HG03521 (cell line): ENCODE measurements around the gene ANKRD37.
"Not testable (repeated sequence)": the region's sequence is repeated elsewhere in the genome, so short reads cannot be mapped to it uniquely, and the experiment has no call there.

ENCODE experiments used
- ATAC-seq: cut with Tn5 transposase; IDR thresholded peaks from one replicate; pipeline ENCODE4 v1.9.1; 2021; ENCODE audit warnings: mild to moderate bottlenecking, moderate library complexity; ENCODE audit not compliant: unreplicated experiment

ANKRD37 gene, protein sequence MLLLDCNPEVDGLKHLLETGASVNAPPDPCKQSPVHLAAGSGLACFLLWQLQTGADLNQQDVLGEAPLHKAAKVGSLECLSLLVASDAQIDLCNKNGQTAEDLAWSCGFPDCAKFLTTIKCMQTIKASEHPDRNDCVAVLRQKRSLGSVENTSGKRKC

DNA sequence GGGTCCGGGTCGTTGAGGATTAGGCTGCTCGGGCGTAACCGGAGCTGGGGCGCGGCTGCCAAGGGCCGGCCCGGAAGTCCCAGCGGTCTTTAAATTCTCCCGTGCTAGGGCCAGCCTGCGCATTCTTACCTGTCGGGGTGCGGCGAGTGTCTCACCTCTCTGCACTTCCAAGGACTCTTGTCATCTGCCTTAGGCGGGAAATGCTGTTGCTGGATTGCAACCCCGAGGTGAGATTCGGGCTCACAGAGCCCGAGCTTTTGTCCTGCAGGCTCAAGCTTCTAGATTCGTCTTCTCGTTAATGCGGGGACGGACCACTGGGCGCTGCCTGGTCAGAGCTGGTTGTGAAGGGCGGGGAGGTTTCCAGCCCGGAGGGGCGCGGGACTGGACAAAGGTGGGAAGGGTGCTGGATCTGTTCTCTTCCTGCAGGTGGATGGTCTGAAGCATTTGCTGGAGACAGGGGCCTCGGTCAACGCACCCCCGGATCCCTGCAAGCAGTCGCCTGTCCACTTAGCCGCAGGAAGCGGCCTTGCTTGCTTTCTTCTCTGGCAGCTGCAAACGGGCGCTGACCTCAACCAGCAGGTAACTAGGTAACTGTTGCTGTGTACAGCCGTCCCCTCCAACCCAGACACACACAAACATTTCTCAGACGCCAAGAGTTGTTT, at the start of gene ANKRD37:
Gene ANKRD37, plus strand, starts transcription at position 118 of the 662 bp plus-strand sequence. Its CDS starts 83 bp downstream, at position 201.
- no peak for ATAC-seq

DNA sequence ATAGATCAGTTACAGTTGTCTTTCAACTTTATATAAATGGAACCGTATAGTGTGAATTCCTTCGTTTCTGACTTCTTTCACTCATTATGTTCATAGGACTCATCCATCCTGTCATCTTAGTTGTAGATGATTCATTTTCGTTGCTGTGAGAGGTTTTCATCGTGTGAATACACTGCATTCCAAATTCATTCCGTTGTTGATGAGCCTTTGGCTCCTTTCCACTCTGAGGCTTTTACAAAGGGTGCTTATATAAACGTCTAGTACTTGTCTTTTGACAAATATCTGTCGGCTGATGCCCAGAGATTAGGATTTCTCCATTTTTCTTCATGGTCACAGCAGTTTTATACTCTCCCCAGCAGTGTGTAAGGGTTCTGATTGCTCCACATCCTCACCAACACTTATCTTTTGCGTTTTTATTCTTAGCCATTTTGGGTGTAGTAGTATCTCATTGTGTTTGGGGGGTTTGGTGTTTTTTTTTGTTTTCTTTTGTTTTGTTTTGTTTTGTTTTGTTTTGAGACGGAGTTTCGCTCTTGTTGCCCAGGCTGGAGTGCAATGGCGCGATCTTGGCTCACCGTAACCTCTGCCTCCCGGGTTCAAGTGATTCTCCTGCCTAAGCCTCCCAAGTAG, 49.6 kb upstream of the ANKRD37 start:
- no peak for ATAC-seq

DNA sequence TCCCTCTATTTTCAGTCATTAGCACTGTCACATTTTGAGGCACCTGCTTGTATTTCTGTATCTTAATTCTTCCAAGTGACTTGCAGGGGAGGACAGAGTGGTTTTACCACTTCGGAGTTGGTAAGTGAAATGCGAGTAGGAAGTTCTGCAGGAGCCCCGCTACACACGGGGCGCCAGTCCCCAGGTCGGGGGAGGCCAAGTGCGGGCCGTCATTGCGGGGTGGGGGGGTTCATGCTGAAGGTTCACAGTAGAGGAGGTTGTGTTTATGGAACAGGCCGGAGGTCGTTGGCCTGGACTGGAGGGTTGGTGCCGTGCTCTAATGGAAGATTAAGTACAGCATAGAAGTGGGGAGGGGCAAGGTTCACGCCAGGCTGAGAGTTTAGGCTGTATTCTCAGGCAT, 45.0 kb upstream of the ANKRD37 start:
- ATAC-seq, result no peak

DNA sequence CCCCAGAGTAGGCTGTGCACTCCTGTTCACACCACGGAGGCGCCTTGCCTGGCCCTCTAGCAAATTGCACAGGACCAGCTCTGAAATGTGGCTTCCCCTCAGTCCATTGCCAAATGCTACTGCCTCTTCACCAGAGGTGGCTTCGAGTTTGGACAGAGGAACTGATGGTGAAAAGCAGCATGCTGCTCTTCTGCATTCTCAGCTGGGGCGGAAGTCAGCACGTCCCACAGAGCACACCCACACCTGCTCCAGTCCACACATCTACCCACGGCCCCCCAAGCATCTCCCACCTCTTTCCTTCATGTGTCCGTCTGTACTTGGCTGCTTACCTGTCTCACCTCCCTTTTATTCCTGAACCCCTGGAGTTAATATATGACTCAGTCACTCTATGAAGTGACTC, 44.4 kb upstream of the ANKRD37 start:
- no peak for ATAC-seq

DNA sequence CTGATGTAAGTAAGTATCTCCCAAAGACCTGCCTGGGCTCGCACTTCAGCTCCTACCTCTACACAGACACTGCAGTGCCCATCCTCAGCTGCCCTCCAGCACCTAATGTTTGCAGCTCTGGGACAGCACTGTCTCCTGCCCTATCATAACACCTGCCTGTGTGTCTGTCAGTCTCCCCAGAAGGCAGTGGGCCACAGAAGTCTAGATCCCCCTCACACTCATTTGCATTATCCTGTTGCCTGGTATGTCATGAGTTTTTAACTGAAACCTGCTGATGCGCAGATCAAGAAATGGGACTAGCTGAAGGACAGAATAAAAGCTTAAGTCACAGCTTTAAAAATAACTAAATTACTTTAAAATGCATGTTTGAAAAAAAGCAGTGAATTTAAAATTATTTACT, 43.9 kb upstream of the ANKRD37 start:
- ATAC-seq, result no peak

DNA sequence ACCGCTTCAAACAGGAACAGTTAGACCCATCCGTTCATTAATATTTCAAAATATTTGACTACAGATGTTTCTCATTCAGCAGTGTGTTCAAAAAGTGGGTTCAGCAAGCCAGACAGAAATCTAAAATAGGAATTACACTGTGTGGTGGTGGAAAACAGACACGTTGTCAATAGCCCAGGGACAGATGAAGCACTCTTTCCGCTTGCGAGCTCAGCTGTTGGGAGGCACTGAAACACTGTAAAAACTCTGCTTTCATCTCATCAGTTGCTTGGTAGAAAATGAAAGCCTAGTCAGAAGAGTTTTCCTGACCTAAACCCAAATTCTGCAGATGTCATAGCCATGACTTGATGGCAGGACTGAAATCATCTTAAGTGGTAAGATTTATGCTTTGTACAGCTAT, 39.4 kb upstream of the ANKRD37 start:
- ATAC-seq, result no peak

DNA sequence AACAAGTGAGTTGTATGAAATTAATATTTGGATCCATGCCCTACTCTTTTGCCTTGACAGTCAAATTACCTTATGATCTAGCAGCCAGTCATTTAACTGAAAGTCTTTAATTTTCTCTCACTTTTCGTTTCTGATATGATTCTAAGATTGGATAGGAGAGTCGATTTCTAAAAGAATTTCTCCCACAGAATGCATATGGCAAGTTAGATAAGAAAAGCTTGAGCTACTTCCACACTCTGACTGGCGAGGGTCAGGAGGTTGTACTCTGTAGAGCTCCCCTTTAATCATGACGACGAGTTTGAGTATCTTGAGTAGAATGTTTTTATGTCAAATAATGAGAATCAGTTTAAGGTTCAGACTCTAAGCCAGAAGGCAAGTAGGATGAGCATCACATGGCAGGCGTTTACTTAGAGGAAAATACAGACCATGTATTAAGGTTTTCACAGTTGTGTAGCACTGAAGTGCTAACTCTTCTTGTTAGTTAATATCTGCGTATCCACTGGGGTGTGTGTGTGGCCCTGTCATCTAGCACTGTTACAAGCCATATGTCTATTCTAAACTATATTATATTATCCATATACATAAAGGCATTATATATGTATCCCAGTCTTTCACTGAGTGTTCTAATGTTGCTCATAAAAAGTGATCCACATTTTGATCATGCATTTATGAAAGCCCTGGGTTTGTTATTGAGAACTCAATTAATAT, 38.8 kb upstream of the ANKRD37 start:
- no peak for ATAC-seq

DNA sequence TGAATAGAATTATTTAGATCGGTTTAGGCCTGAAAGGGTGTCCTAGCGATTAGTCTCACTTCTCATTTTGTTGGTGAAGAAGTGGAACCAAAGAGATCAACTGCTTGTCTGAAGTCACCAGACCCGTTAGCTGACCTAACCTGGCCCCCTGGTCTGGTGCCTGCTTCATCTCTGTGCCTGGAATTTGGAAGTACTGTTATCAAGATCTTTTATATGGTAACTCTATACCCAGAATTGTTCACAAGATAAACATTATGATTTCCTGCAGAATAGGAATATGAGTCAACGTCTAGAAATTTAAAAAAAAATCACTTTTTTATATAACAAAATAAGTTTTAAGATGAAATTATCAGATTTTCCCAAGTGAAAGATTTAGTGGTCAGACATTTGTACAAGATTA, 38.1 kb upstream of the ANKRD37 start:
- ATAC-seq, result no peak

DNA sequence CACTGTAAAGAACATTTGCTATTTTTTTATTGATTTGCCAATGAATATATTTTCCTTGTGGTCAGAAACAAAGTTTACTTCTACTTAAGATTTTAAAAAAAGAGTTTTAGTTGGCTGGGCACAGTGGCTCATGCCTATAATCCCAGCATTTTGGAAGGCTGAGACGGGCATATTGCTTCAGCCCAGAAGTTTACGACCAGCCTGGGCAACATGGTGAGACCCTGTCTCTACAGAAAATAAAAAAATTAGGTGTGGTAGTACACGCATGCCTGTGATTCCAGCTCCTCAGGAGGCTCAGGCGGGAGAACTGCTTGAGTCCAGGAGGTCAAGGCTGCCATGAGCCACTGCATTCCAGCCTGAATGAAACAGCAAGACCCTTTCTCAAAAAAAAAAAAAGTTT, 37.7 kb upstream of the ANKRD37 start:
- ATAC-seq, result no peak

DNA sequence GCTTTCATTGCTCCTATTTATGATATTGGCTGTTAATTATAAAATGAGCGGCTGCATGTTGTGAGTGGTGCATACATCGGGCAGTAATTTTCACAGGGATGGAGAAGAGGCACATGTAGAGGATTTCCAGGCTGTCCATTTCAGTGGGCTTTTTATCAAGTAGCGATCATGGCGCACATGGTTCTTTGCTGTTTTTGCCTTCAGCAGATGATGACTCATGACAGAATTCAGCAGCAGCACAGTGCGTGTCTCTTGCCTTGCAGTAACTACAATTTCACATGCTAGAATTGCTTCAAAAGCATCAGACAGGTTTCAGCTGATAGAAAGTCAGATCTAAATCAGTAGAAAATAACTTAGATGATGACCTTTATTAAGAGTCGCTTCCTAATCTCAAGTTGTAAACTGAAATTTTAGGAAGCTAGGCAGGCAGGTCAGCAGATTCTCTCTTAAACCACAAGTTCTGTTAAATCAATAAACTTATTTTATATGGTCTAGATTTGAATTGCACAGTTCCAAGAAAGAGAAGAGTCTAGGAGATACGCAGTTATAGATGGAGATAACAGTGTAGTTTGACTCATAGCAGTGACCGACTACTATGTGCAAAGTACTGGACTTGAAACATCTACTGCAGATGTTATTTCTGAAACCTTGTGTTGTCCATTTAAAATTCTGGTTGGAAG, 36.7 kb upstream of the ANKRD37 start:
- no peak for ATAC-seq

DNA sequence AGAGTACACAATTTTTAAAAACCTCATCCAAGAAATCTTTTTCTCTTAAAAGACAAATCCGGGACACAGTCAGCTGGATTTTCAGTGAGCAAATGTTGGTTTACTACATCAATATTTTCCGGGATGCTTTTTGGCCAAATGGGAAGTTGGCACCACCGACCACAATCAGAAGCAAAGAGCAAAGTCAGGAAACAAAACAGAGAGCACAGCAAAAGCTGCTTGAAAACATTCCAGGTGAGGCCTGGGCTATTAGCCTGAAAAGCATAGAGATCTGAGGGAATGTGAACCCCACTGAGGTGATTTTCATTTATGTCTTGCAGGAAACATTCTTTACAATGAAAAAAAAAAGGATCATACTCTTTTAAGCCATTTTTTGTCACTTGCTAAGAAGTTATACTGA, 34.8 kb upstream of the ANKRD37 start:
- ATAC-seq, result no peak

DNA sequence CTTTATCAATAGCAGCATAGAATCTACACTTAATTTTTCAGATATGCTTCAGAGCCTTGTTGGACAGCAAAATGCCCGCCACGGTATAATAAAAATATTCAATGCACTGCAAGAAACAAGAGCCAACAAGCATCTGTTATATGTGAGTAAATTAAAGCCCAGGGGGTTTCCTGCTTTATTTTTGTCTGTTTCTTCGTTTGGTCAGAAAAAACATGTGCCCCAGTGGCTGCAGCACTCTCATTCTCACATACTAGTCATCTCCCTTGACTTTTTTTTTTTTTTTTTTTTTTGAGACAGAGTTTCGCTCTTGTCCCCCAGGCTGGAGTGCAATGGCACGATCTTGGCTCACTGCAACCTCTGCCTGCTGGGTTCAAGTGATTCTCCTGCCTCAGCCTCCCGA, 34.1 kb upstream of the ANKRD37 start:
- not testable (repeated sequence) for ATAC-seq

DNA sequence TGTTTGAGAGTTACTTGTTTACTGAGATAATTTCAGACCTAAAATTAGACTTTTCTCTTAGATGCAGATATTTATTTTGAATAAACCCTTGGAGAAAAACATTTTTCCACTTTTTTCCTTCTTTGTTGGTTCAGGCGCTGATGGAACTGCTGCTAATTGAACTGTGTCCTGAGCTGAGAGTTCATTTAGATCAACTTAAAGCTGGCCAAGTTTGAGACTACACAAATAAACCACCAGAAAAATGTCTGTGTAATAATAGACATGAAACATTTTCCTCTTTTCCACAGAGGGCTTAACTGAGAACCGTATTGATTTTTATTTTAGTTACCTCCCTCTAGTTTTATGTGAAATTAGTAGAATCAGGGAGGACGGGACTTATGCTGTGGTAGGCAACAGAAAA, 33.4 kb upstream of the ANKRD37 start:
- ATAC-seq, result no peak

DNA sequence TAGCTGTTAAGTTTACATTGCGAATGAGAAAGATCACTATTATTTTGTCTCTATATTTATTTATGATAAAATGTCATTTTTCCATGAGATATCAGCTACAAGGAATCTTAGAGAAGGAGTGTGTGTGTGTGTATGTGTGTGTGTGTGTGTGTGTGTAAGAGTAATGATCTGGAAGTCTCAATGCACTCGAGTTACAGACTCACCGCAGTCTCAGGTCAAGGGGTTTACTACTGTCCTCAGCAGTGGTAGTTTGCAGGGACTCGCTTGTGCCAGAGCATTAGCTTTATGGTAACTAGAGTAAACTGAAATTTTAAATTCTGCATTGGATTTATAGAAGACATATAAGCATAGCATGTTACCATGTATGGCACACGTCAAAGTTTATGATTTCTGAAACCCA, 31.8 kb upstream of the ANKRD37 start:
- no peak for ATAC-seq

DNA sequence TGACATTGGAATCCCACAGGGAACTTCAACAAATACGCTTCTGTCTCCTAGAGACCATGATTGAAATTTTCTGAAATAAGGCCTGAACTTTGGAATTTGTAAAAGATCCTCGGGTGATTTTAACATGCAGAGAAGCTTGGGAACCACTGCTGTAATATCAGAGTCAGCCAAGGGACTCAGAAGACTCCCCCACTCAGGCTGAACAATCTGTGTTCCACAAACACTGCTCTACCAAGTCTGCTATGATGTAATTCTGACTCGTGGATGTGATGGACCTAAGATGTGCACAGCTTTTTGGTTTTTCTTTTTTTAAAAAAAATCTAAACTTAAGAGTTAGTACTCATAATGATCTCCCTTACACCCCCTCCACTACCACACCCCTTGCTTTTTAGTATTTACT, 26.9 kb upstream of the ANKRD37 start:
- ATAC-seq, result no peak

DNA sequence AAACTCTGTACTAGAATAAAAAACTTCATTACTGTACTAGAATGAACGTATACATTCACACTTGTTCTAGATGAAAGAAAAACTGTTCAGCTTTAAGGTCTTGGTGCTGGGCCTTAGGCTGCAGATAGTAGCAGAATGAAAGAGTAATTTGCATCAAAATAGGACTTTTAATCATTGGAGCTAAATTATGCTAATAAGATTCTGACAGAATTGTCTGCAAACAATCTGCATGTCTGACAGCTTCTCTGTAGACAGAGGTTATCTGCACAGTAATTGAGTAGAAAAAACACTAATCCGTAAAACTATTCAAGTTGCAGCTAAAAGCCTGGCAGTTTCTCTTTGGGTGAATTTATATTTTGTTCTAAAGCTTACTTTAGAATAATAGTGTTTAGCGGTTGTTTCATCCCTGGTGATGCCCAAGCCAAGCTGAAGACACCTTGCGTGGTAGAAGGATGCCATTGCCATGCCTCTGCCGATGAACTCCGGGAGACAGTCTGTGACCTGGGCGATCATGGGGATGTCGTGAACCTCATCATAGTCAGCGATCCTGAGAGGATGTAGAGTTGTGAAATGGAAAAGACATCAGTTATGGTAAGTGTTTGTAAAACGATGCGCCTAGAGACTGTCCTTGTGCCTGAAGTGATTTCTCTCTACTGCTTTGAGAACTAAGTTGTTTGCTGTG, 26.2 kb upstream of the ANKRD37 start:
- ATAC-seq, result no peak

DNA sequence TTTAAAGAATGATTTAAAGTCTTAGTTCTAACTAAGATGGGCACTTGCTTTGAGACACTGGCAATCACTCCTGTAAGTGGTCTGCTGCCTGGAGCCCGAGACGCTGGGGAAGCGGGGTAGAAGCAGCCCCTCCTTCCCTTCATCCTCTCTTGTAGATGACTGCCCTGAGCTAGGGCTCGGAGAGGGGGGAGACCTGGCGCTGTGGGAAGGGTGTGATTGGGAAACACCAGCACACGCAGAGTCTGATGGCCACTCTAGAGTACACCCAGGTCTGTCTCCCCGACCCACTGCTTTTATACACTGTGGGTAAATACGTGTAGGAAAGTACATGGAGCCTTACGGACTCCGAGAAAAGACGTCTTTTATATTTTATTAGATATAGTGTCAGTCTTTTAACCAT, 24.9 kb upstream of the ANKRD37 start:
- no peak for ATAC-seq

DNA sequence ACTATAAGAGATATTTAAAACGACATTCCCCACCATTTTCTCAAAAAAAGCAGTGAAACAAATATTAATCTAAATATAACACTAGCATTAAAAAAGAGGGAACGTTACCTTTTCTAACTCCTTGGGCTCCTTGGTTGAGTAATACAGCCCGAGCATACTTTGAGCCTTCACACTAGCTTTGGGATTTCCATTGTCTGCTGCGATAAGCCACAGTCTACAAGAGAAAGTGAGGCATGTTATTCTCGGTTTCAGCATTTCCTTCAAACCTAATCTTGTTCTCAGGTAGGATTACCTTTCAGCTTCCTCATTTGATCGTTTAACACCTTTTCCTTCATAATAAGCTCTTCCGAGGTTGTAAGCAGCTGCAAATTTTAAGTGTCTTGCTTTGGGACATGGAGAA, 22.6 kb upstream of the ANKRD37 start:
- no peak for ATAC-seq

DNA sequence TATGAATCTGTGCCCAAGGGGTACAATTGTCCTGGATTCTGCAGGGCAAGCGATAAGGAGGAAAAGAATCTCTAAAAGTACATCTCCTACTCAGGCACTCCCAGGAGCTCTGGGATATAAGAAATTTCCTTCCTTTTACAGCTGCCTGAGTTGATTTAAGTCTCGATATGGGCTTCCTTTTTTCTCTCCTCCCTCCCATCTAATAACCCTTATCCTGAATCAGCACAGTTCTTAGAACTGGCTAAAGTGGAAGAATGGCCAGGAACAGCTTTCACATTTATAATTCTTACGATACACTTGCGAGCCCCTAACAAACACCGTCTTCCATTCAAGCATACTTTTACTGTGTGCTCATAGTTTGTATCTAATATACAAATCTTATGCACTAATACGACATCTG, 22.1 kb upstream of the ANKRD37 start:
- ATAC-seq, result no peak

DNA sequence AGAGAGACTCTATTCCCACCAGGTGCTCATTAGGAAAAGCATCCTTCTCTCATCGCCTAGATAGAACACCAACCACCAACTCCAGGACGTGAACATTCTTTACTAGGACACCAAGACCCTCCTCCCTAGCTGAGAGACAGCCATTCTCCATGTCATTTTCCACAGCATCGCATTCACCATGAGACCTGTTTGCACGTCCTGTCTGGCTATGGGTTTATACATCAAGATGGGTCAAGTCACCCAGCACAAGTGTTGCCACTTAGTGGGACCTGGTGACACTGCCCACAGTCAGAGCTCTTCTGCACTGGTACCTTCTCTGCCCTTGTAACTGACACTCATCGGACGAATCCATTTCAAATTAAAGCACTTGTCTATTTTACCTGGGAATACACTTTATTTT, 18.4 kb upstream of the ANKRD37 start:
- no peak for ATAC-seq
